Measurements from ENCODE around the gene CCDC182.

Gene CCDC182

DNA sequence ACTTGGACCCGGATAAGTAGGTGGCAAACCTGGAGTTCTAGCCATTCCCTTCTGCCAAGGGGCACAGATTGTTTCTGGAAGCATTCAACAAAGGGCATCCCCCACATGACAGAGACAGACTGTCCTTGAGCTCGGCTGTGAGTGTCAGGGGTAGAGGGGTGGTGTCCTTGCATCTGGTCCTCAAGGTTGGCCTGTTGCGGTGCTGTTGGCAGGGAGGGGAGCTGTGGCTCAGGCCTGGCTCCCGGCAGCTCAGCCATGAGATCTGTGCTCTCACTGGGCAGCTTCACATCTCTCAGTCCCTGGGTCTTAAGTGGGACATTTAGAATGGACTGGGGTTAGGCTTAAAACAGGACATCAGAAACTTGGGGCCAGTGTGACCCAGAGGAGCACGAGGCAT lies 20.4 kb downstream of the CCDC182 start:
- TF ChIP-seq, protein P1, sequence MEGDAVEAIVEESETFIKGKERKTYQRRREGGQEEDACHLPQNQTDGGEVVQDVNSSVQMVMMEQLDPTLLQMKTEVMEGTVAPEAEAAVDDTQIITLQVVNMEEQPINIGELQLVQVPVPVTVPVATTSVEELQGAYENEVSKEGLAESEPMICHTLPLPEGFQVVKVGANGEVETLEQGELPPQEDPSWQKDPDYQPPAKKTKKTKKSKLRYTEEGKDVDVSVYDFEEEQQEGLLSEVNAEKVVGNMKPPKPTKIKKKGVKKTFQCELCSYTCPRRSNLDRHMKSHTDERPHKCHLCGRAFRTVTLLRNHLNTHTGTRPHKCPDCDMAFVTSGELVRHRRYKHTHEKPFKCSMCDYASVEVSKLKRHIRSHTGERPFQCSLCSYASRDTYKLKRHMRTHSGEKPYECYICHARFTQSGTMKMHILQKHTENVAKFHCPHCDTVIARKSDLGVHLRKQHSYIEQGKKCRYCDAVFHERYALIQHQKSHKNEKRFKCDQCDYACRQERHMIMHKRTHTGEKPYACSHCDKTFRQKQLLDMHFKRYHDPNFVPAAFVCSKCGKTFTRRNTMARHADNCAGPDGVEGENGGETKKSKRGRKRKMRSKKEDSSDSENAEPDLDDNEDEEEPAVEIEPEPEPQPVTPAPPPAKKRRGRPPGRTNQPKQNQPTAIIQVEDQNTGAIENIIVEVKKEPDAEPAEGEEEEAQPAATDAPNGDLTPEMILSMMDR (IDR thresholded peaks at IDR 0.05) = no peak

DNA sequence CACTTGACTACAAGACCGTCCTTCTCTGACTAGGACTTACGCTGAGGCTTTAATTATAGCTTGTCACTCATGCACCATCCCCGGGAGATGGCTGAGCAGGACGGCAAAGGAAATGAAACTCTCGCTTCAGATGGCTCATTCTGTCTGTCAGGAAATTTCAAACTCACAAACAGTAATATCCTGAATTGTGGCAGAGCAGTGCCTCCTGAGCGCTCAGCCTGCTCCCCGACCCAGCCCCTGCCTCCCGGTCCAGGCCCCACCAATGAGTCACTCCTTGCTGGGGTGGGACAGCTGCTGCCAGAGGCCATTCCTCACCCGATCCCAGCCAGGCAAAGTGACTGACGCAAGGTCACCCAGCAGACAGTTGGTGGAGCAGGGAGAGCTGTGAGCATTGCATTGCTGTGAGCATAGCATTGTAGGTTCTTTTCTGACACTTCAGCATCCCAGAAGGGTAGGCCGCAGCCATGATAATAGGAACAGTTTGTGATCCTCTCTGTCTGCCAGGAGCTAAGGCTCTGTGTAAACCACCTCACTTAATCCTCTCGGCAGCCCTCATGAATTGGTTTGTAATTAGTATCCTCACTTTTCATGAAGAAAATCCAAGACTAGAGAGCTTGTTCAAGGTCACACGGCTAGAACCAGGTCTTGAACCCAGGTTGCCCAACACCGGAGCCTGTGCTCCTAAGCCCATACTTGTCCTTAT lies 20.9 kb downstream of the CCDC182 start:
- TF ChIP-seq, protein P1 (IDR thresholded peaks at IDR 0.05) = no peak

DNA sequence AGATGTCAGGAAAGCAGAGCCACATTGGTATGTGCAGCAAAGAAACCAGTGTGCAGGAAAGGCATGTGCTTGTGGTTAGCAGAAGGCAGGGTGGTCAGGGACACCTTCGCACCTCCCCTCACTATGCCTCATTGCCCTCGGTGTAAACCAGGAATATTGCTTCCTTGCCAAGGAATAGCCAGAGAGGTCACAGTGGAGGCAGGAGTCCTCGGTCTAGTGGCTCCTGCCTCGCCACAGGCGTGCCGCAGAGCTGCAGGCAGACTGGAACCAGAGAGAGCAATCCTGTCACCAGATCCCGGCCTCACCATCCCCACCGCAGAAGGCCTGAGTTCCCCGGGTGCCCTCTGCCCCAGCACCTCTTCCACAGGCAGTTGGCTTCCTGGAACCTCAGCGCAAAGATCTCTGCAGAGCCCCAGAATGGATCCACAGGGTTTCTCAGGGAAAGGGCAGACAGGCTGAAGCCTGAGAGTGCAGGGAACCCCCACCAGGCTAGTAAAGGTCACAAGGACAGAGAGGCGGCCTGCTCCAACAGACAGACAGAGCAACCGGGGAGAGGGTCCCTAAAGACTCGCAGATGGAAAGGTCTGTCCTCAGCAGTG lies 21.6 kb downstream of the CCDC182 start:
- TF ChIP-seq, protein P1 (IDR thresholded peaks at IDR 0.05) = no peak

DNA sequence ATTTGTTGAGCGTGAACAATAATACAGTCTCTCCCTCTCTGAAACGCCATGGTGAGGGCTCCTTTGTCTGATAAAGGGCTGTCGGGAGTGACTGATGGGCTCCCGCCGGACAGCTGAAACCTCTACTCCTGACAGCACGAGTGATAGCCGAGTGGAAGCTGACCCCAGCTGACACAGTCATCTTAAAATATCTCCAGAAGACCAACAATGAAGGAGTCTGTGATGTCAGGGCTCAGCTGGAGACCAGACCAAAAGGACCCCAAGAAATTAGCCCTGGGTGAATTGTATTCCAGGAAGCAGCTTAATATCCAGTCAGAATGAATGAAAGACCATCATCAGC lies 22.4 kb downstream of the CCDC182 start:
- TF ChIP-seq, protein P1 (IDR thresholded peaks at IDR 0.05) = no peak

DNA sequence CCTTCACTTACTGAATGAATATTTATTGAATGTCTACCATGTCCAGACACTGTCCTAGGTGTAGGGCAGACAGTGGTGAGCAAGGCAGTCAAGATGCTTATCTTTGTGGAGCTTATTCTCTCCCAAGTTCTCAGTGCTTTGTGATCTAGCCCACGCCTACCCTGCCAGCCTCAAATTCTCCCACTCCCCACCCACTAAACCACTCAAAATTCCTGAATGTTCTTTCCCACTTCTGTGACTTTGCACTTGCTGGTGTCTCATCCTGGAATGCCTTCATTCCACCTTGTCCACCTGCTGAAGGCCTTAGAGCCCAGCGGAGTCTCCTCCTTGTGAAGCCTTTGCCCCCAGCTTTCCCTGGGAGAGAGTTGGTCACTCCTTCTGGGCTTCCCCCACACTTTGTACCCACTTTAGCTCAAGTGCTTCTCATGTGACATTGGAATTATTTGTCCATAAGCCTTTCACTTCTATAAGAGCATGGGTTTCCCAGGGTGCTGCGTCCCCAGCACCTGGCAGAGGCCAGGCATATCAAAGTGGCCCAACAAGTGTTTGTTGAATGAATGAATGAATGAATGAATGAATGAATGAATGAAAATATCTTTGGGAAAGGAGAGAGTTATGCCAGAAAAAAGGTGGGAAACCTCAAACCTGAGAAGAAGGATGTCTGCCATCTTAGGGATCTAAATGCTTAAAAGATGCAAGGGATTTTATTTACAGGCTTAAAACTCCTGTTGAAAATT lies 23.0 kb downstream of the CCDC182 start:
- TF ChIP-seq, protein P1 (IDR thresholded peaks at IDR 0.05) = no peak

DNA sequence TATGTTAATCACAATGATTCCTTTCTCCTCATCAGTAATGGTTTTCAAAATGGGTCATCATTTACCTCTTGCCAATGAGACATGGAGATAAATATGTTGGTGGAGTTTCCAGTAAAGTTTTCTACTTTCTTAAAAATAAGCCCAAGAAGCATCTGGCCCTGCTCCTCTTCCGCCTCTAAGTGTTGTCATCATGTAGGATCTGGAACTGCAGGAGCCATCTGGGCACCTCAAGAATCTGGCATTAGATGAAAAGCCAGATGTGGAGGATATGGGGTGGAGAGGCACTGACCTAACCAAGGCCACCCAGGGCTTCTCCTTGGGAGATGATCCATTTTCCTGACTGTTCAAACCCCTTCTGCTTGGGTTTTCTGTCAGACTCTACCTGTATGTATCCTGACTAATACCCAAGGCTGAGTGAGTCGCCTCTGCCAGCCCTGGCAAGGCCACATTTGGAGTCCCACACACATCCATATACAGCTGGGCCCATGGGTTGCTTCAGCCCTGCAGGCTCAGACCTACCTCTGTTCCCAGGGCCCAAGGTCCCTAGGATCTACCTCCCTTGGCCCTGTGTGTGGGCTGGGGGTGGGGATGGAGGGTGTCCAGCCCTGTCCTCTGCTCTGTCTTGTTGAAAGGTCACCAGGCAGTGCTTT lies 24.6 kb downstream of the CCDC182 start:
- TF ChIP-seq, protein P1 (IDR thresholded peaks at IDR 0.05) = no peak

DNA sequence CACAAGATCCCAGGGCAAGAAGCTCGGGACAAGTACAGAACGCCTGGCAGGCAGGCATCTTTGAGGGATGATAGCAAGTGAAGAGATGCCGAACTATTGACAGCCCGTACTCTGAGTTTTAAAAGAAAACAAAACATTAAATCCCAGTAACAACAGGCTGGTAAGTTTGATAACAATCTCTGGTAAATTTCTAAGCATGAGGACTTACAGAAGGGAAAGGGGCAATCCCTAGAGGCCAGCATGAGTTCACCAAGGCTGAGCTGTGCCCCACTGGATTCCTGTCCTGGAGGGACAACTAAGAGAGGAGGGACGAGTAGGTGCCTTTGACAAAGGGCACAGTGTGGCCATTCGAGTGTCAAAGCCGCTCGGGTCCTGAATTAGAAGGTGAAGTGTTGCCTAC lies 26.2 kb downstream of the CCDC182 start:
- TF ChIP-seq, protein P1 (IDR thresholded peaks at IDR 0.05) = no peak

Data from LNCAP (cell line).